Endodermal cell (in vitro differentiated cells): ENCODE data around the gene STRADA. TPM values are rescaled to one million over a fixed set of nuclear protein-coding genes. Genes with fewer than 3 reads are reported as not detected.

Source experiments
- DNase-seq: peaks from one replicate; pipeline ENCODE4 v3.0.0-alpha.2; 2017
- H3K27ac ChIP-seq: 2 replicates; pipeline ENCODE4 v1.5.1; 2013; ENCODE audit warnings: mild to moderate bottlenecking, low read depth, low read length, moderate library complexity
- H3K27me3 ChIP-seq: 2 replicates; pipeline ENCODE4 v1.6.1; 2013; ENCODE audit warnings: mild to moderate bottlenecking, low read length, moderate library complexity; ENCODE audit not compliant: insufficient read depth, control insufficient read depth, poor library complexity, severe bottlenecking
- H3K36me3 ChIP-seq: 2 replicates; pipeline ENCODE4 v1.7.0; 2013; ENCODE audit warnings: mild to moderate bottlenecking, low read length, moderate library complexity; ENCODE audit not compliant: control insufficient read depth, insufficient read depth
- H3K4me1 ChIP-seq: one replicate; pipeline ENCODE4 v1.7.0; 2013; ENCODE audit warnings: low read length; ENCODE audit not compliant: control insufficient read depth, insufficient read depth
- H3K4me3 ChIP-seq: 2 replicates; pipeline ENCODE4 v1.5.1; 2013; ENCODE audit warnings: mild to moderate bottlenecking, low read length, moderate library complexity
- H3K9ac ChIP-seq: 2 replicates; pipeline ENCODE4 v1.6.1; 2013; ENCODE audit warnings: mild to moderate bottlenecking, low read length, moderate library complexity; ENCODE audit not compliant: poor library complexity, severe bottlenecking; ENCODE audit errors: extremely low read depth
- H3K9me3 ChIP-seq: 2 replicates; pipeline ENCODE4 v1.6.1; 2013; ENCODE audit warnings: mild to moderate bottlenecking, low read length, moderate library complexity; ENCODE audit not compliant: control insufficient read depth
- H3K27ac Mint-ChIP-seq: 2 replicates; pipeline ENCODE4 v1.8.0; 2020; ENCODE audit warnings: mixed read lengths
- H3K27me3 Mint-ChIP-seq: 2 replicates; pipeline ENCODE4 v1.8.0; 2021; ENCODE audit warnings: mild to moderate bottlenecking, mixed read lengths; ENCODE audit not compliant: insufficient read depth
- H3K36me3 Mint-ChIP-seq: 2 replicates; pipeline ENCODE4 v1.8.0; 2020; ENCODE audit warnings: low read depth, mixed read lengths
- H3K4me1 Mint-ChIP-seq: 2 replicates; pipeline ENCODE4 v1.8.0; 2020; ENCODE audit warnings: mixed read lengths
- H3K4me3 Mint-ChIP-seq: 2 replicates; pipeline ENCODE4 v1.8.0; 2020; ENCODE audit warnings: mild to moderate bottlenecking, moderate library complexity, mixed read lengths
- H3K9me3 Mint-ChIP-seq: 2 replicates; pipeline ENCODE4 v1.8.0; 2020; ENCODE audit warnings: mild to moderate bottlenecking, mixed read lengths
- WGBS, 2 experiments: methylation state at CpG; one replicate each; pipeline versions ENCODE4 v1.1.5 to v1.1.7; 2013; ENCODE audit warnings: missing lambda C conversion rate in 2 of 2, mixed read lengths in 1 of 2; ENCODE audit not compliant: insufficient coverage in 1 of 2, insufficient read length in 1 of 2; 5-methylcytosine and 5-hydroxymethylcytosine counted together
- long read RNA-seq, 4 experiments: library from polyadenylated mRNA in 2 of 4; library from RNA in 1 of 4; library from capped mRNA in 1 of 4; stranded (forward) in 3 of 4; unstranded in 1 of 4; transcript quantifications; one replicate each; pipeline ENCODE4 v2.0.0, GENCODE V29; 2020 to 2021; ENCODE audit warnings: inconsistent platforms in 1 of 4
- polyA plus RNA-seq, 2 experiments: library from polyadenylated mRNA; stranded (reverse); fragments of 50-300 nt; gene quantifications; one replicate each; pipeline ENCODE4 v1.2.3, GENCODE V29; 2013
- total RNA-seq, 2 donors: library from RNA; stranded (reverse); fragmentation: NEBNext Ultra II Directional in 1 of 2; extraction: Animal tissue kit (Norgen Biotek cat#: 25700) in 1 of 2; gene quantifications; 2 replicates in 1 of 2; 3 replicates in 1 of 2; pipeline ENCODE4 v1.2.1, GENCODE V29; 2021
- TF ChIP-seq, protein P1 (sequence below): fragments of 200-600 bp; sonication (generic); conservative IDR thresholded peaks from 2 replicates; pipeline ENCODE4 v1.5.0; 2021; ENCODE audit warnings: antibody characterized with exemption, mild to moderate bottlenecking

The STRADA gene
- 10 to 100 TPM; 49.7 to 73.1 TPM for total RNA-seq
- polyA plus RNA-seq (2013, experiment 1 of 2), result 50.3 TPM
- polyA plus RNA-seq (2013, experiment 2 of 2), result 48.4 TPM
- long read RNA-seq, experiment 1, partial matches to known transcripts, result 3 of 24 reads
- long read RNA-seq, experiment 1, other reads (novel, unspliced or antisense), result 12 of 24 reads
- long read RNA-seq, experiment 2, transcript STRADA-203 (12 exons, 2,209 nt), result major isoform, 7 of 63 reads
- long read RNA-seq, experiment 2, transcript STRADA-241 (11 exons, 2,130 nt), result major isoform, 7 of 63 reads
- long read RNA-seq, experiment 2, partial matches to known transcripts, result 12 of 63 reads
- long read RNA-seq, experiment 2, other reads (novel, unspliced or antisense), result 14 of 63 reads
- long read RNA-seq, experiment 3, transcript STRADA-202 (13 exons, 2,255 nt), result minor isoform, 5 of 65 reads
- long read RNA-seq, experiment 3, transcript STRADA-208 (2 exons, 2,788 nt), result minor isoform, 7 of 65 reads
- long read RNA-seq, experiment 3, transcript STRADA-241 (11 exons, 2,130 nt), result minor isoform, 6 of 65 reads
- long read RNA-seq, experiment 3, transcript STRADA-203 (12 exons, 2,209 nt), result major isoform, 10 of 65 reads
- long read RNA-seq, experiment 3, partial matches to known transcripts, result 4 of 65 reads
- long read RNA-seq, experiment 3, other reads (novel, unspliced or antisense), result 21 of 65 reads
- long read RNA-seq, experiment 4, partial matches to known transcripts, result 4 of 22 reads
- long read RNA-seq, experiment 4, other reads (novel, unspliced or antisense), result 3 of 22 reads

GRCh38 chr17:63741408-63742173 lies at the start of gene STRADA:
TSS of gene STRADA (minus strand) at chr17:63741799. CDS start at chr17:63728369, 13,430 bp downstream.
- H3K4me3 Mint-ChIP-seq, result peak within 1 kb of the TSS; percentile 87
- H3K27me3 Mint-ChIP-seq, result no peaks in the 10 kb centered on the region

DNA sequence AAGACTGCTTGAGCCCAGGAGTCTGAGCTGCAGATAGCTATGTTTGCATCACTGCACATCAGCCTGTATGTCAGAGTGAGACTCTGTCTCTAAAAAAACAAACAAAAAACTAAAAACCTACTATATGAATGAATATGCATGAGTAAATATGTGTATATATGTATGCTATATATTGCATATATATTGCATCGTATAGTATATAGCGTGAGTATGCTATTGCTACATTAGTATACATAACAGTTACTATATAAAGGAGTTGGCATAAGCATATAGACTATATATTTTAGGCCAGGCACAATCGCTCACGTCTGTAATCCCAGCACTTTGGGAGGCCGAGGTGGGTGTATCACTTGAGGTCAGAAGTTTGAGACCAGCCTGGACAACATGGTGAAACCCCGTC lies 48.5 kb upstream of the STRADA start:
- H3K9me3 Mint-ChIP-seq, result no peaks in the 10 kb centered on the region
- Histone ChIP-seq H3K9me3 (no peaks in the 10 kb centered on the region), H3K4me3 (no peak overlapping the region), H3K27me3 (no peaks in the 10 kb centered on the region), H3K36me3 (peaks cover 94% of the 10 kb centered on the region), H3K27ac (no peak overlapping the region), H3K9ac (no peak overlapping the region), H3K4me1 (no peaks in the 10 kb centered on the region)
- peaks cover 1% of the 10 kb centered on the region for H3K4me1 Mint-ChIP-seq
- H3K4me3 Mint-ChIP-seq, result no peak overlapping the region
- WGBS, 2 experiments, result 89 to 99% methylated on average over 4 of the region's 6 CpGs
- no peaks in the 10 kb centered on the region for H3K27me3 Mint-ChIP-seq
- peaks cover 68% of the 10 kb centered on the region for H3K36me3 Mint-ChIP-seq
- no peak for DNase-seq
- H3K27ac Mint-ChIP-seq, result no peak overlapping the region
- TF ChIP-seq, protein P1, sequence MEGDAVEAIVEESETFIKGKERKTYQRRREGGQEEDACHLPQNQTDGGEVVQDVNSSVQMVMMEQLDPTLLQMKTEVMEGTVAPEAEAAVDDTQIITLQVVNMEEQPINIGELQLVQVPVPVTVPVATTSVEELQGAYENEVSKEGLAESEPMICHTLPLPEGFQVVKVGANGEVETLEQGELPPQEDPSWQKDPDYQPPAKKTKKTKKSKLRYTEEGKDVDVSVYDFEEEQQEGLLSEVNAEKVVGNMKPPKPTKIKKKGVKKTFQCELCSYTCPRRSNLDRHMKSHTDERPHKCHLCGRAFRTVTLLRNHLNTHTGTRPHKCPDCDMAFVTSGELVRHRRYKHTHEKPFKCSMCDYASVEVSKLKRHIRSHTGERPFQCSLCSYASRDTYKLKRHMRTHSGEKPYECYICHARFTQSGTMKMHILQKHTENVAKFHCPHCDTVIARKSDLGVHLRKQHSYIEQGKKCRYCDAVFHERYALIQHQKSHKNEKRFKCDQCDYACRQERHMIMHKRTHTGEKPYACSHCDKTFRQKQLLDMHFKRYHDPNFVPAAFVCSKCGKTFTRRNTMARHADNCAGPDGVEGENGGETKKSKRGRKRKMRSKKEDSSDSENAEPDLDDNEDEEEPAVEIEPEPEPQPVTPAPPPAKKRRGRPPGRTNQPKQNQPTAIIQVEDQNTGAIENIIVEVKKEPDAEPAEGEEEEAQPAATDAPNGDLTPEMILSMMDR, result no peak

More at GRCh38 chr17:63741408-63742173, at the start of gene STRADA:
- TF ChIP-seq, protein P1, result no peak
- Mint-ChIP-seq H3K27ac (peak within 1 kb of the TSS; percentile 93), H3K9me3 (no peaks in the 10 kb centered on the region), H3K4me1 (peaks cover 5% of the 10 kb centered on the region), H3K36me3 (peaks cover 11% of the 10 kb centered on the region)
- peak; percentile 100 for DNase-seq
- Histone ChIP-seq H3K4me1 (no peaks in the 10 kb centered on the region), H3K9me3 (no peaks in the 10 kb centered on the region), H3K9ac (peak within 1 kb of the TSS; percentile 80), H3K36me3 (peaks cover 12% of the 10 kb centered on the region), H3K27me3 (no peaks in the 10 kb centered on the region), H3K27ac (peak within 1 kb of the TSS; percentile 96), H3K4me3 (peak within 1 kb of the TSS; percentile 98)
- WGBS, 2 experiments, result 0 to 1% methylated on average over 19 to 61 of the region's 61 CpGs

- DNase-seq, result peak; percentile 81
- Histone ChIP-seq H3K4me1 (no peaks in the 10 kb centered on the region), H3K27ac (no peak overlapping the region), H3K4me3 (no peak overlapping the region), H3K27me3 (no peaks in the 10 kb centered on the region), H3K9me3 (no peaks in the 10 kb centered on the region), H3K9ac (no peak overlapping the region), H3K36me3 (peaks cover 95% of the 10 kb centered on the region)
- 92 to 98% methylated on average over 5 to 12 of the region's 13 CpGs for WGBS, 2 experiments
- Mint-ChIP-seq H3K27me3 (no peaks in the 10 kb centered on the region), H3K27ac (no peak overlapping the region), H3K36me3 (peaks cover 50% of the 10 kb centered on the region), H3K4me3 (no peak overlapping the region), H3K9me3 (no peaks in the 10 kb centered on the region), H3K4me1 (peaks cover 1% of the 10 kb centered on the region)
- TF ChIP-seq, protein P1, result no peak
Observed at GRCh38 chr17:63786971-63787711, 45.5 kb upstream of the STRADA start.
